ENCODE results near the gene GPALPP1.
A peak's percentile ranks its signal among the peaks of the same experiment; 100 is the strongest.

- TF ChIP-seq, protein P1, sequence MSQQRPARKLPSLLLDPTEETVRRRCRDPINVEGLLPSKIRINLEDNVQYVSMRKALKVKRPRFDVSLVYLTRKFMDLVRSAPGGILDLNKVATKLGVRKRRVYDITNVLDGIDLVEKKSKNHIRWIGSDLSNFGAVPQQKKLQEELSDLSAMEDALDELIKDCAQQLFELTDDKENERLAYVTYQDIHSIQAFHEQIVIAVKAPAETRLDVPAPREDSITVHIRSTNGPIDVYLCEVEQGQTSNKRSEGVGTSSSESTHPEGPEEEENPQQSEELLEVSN (IDR thresholded peaks at IDR 0.05; ENCODE audit: borderline replicate concordance, low read depth): no peak
- TF ChIP-seq CTCF (IDR thresholded peaks at IDR 0.05): peak; percentile 86
- TF ChIP-seq CBX8 (IDR thresholded peaks at IDR 0.05): no peak
- TF ChIP-seq HOXA7 (CRISPR knock-in tag; IDR thresholded peaks at IDR 0.05): no peak
- TF ChIP-seq ZNF302 (CRISPR knock-in tag; IDR thresholded peaks at IDR 0.05): no peak
- peak; percentile 71; the same call in 1 of the 2 replicates for TF ChIP-seq KDM5A (IDR thresholded peaks at IDR 0.05)
- no peak for TF ChIP-seq EP300 (IDR thresholded peaks at IDR 0.05)
- peak; percentile 93 for TF ChIP-seq SMC3 (IDR thresholded peaks at IDR 0.05)
- TF ChIP-seq RAD21 (conservative IDR thresholded peaks at IDR 0.05 in 1 of 2, IDR thresholded peaks at IDR 0.05 in 1 of 2): peak; percentile 96
- TF ChIP-seq, protein P2, sequence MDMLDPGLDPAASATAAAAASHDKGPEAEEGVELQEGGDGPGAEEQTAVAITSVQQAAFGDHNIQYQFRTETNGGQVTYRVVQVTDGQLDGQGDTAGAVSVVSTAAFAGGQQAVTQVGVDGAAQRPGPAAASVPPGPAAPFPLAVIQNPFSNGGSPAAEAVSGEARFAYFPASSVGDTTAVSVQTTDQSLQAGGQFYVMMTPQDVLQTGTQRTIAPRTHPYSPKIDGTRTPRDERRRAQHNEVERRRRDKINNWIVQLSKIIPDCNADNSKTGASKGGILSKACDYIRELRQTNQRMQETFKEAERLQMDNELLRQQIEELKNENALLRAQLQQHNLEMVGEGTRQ (IDR thresholded peaks at IDR 0.05): no peak
- TF ChIP-seq, protein P3, sequence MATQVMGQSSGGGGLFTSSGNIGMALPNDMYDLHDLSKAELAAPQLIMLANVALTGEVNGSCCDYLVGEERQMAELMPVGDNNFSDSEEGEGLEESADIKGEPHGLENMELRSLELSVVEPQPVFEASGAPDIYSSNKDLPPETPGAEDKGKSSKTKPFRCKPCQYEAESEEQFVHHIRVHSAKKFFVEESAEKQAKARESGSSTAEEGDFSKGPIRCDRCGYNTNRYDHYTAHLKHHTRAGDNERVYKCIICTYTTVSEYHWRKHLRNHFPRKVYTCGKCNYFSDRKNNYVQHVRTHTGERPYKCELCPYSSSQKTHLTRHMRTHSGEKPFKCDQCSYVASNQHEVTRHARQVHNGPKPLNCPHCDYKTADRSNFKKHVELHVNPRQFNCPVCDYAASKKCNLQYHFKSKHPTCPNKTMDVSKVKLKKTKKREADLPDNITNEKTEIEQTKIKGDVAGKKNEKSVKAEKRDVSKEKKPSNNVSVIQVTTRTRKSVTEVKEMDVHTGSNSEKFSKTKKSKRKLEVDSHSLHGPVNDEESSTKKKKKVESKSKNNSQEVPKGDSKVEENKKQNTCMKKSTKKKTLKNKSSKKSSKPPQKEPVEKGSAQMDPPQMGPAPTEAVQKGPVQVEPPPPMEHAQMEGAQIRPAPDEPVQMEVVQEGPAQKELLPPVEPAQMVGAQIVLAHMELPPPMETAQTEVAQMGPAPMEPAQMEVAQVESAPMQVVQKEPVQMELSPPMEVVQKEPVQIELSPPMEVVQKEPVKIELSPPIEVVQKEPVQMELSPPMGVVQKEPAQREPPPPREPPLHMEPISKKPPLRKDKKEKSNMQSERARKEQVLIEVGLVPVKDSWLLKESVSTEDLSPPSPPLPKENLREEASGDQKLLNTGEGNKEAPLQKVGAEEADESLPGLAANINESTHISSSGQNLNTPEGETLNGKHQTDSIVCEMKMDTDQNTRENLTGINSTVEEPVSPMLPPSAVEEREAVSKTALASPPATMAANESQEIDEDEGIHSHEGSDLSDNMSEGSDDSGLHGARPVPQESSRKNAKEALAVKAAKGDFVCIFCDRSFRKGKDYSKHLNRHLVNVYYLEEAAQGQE (IDR thresholded peaks at IDR 0.05): no peak
- TF ChIP-seq HOXB5 (CRISPR knock-in tag; IDR thresholded peaks at IDR 0.05): no peak
Measured at GRCh38 chr13:45047394-45048310, 58.3 kb downstream of the GPALPP1 start.

Measured in A549 (cell line).